K562 (cell line): Measurements from ENCODE around the gene SLC30A9. TPM values are rescaled to one million over a fixed set of nuclear protein-coding genes. Genes with fewer than 3 reads are reported as not detected.
A peak's percentile ranks its signal among the peaks of the same experiment; 100 is the strongest.

Experiments
- CBX3 ChIP-seq, 2 experiments: IDR thresholded peaks; 1 replicate in 1 of 2; 2 replicates in 1 of 2; pipeline ENCODE4 v1.6.1; 2012; ENCODE audit warnings: inconsistent platforms in 2 of 2, low read length in 2 of 2, borderline replicate concordance in 1 of 2, control low read depth in 1 of 2
- EP400 ChIP-seq: fragments of 450-650 bp; IDR thresholded peaks from 2 replicates; pipeline ENCODE4 v1.6.1; 2017; ENCODE audit warnings: antibody characterized with exemption, mild to moderate bottlenecking, moderate library complexity
- FOXA1 ChIP-seq: fragments of 450-650 bp; IDR thresholded peaks from 2 replicates; pipeline ENCODE4 v1.6.1; 2016; ENCODE audit warnings: mild to moderate bottlenecking, borderline replicate concordance
- GTF2E2 ChIP-seq: fragments of 200-800 bp; sonication (Bioruptor generic); IDR thresholded peaks from 2 replicates; pipeline ENCODE4 v1.6.1; 2016; ENCODE audit warnings: missing genetic modification characterization, missing compliant biosample characterization
- HDAC3 ChIP-seq: fragments of 450-650 bp; IDR thresholded peaks from 2 replicates; pipeline ENCODE4 v1.6.1; 2018; ENCODE audit warnings: borderline replicate concordance, mild to moderate bottlenecking, moderate library complexity; ENCODE audit not compliant: partially characterized antibody
- HIVEP1 ChIP-seq: fragments of 250-450 bp; sonication (Bioruptor Pico); IDR thresholded peaks from 2 replicates; pipeline ENCODE4 v1.4.0; 2020; ENCODE audit warnings: mild to moderate bottlenecking
- ID3 ChIP-seq, 2 experiments: fragments of 250-450 bp in 1 of 2; fragments of 450-650 bp in 1 of 2; sonication (Bioruptor Pico) in 1 of 2; IDR thresholded peaks; 2 replicates each; pipeline versions ENCODE4 v1.6.1 to v1.8.0; 2016 to 2021; ENCODE audit warnings: mild to moderate bottlenecking in 2 of 2, moderate library complexity in 2 of 2, missing compliant biosample characterization in 1 of 2, missing genetic modification characterization in 1 of 2
- MXI1 ChIP-seq: IDR thresholded peaks from 2 replicates; pipeline ENCODE4 v1.6.1; 2011; ENCODE audit warnings: low read depth, mild to moderate bottlenecking, improper control_type of control experiment, low read length
- NFIX ChIP-seq: fragments of 250-450 bp; sonication (Bioruptor Pico); IDR thresholded peaks from 2 replicates; pipeline ENCODE4 v1.4.0; 2020; ENCODE audit warnings: low read depth, mild to moderate bottlenecking, moderate library complexity
- NFYB ChIP-seq: IDR thresholded peaks from 2 replicates; pipeline ENCODE4 v1.6.1; 2011; ENCODE audit warnings: mild to moderate bottlenecking, moderate library complexity; ENCODE audit not compliant: insufficient read length; ENCODE audit errors: extremely low read depth
- PYGO2 ChIP-seq: fragments of 450-650 bp; IDR thresholded peaks from 2 replicates; pipeline ENCODE4 v1.6.1; 2016; ENCODE audit warnings: mild to moderate bottlenecking, missing genetic modification characterization, moderate library complexity, missing compliant biosample characterization
- RBBP5 ChIP-seq: fragments of 200-600 bp; sonication (generic); IDR thresholded peaks from 2 replicates; pipeline ENCODE4 v1.6.1; 2012; ENCODE audit warnings: borderline replicate concordance, mild to moderate bottlenecking, low read length, control low read depth, inconsistent platforms; ENCODE audit not compliant: insufficient read depth, poor library complexity, severe bottlenecking
- RNF2 ChIP-seq: sonication (generic); IDR thresholded peaks from 2 replicates; pipeline ENCODE4 v1.6.1; 2016
- SMARCB1 ChIP-seq: IDR thresholded peaks from 2 replicates; pipeline ENCODE4 v1.6.1; 2011; ENCODE audit warnings: improper control_type of control experiment, low read depth; ENCODE audit not compliant: insufficient read length
- THAP7 ChIP-seq: fragments of 250-450 bp; sonication (Bioruptor Pico); IDR thresholded peaks from 2 replicates; pipeline ENCODE4 v1.5.0; 2021
- TOE1 ChIP-seq, 2 experiments: fragments of 450-650 bp in 1 of 2; sonication (generic) in 1 of 2; formaldehyde crosslinking in 1 of 2; IDR thresholded peaks; 2 replicates each; pipeline versions ENCODE4 v1.7.1 to v1.8.0; 2016 to 2022; ENCODE audit warnings: borderline replicate concordance in 2 of 2, mild to moderate bottlenecking in 2 of 2, antibody characterized with exemption in 1 of 2, inconsistent platforms in 1 of 2, low read depth in 1 of 2, missing genetic modification reagents in 1 of 2, moderate library complexity in 1 of 2
- TSC22D4 ChIP-seq: fragments of 450-650 bp; IDR thresholded peaks from 2 replicates; pipeline ENCODE4 v1.6.1; 2016; ENCODE audit warnings: missing genetic modification characterization, missing biosample characterization, control low read depth
- XRCC3 ChIP-seq: fragments of 450-650 bp; IDR thresholded peaks from 2 replicates; pipeline ENCODE4 v1.6.1; 2017; ENCODE audit warnings: mild to moderate bottlenecking, moderate library complexity
- ZBTB7A ChIP-seq: IDR thresholded peaks from 2 replicates; pipeline ENCODE4 v1.6.1; 2011; ENCODE audit warnings: low read depth, mild to moderate bottlenecking, low read length, moderate library complexity, borderline replicate concordance; ENCODE audit not compliant: control insufficient read depth
- ZBTB8A ChIP-seq: fragments of 450-650 bp; IDR thresholded peaks from 2 replicates; pipeline ENCODE4 v1.6.1; 2018; ENCODE audit warnings: mild to moderate bottlenecking, moderate library complexity; ENCODE audit not compliant: partially characterized antibody
- ZNF263 ChIP-seq: sonication (generic); formaldehyde crosslinking; IDR thresholded peaks from 2 replicates; pipeline ENCODE4 v1.8.0; 2022; ENCODE audit warnings: mild to moderate bottlenecking, missing genetic modification reagents, borderline replicate concordance
- ZNF280B ChIP-seq: fragments of 250-450 bp; sonication (Bioruptor Pico); IDR thresholded peaks from 2 replicates; pipeline ENCODE4 v1.5.1; 2021; ENCODE audit warnings: mild to moderate bottlenecking
- ZNF444 ChIP-seq: fragments of 250-450 bp; sonication (Bioruptor Pico); IDR thresholded peaks from 2 replicates; pipeline ENCODE4 v1.4.0; 2020; ENCODE audit warnings: mild to moderate bottlenecking, moderate library complexity
- polyA plus RNA-seq, 8 experiments: library from polyadenylated mRNA; depleted of rRNA in 4 of 8; stranded (reverse) in 5 of 8; unstranded in 3 of 8; fragments of >200 nt; fragmentation: Nextera tagmentation in 2 of 8; fragmentation: Illumina TruSeq in 1 of 8; extraction: Ambion mirVana in 2 of 8; extraction: Trizol in 1 of 8; gene quantifications; 2 replicates each; pipeline versions ENCODE4 v1.2.1 to v1.2.3, GENCODE V29; 2011 to 2014; ENCODE audit warnings: inconsistent platforms in 1 of 8, missing spikeins in 1 of 8
- total RNA-seq, 7 experiments: library from RNA; depleted of rRNA in 6 of 7; stranded (reverse); fragments of >200 nt in 6 of 7; fragmentation: Illumina TruSeq in 2 of 7; extraction: Trizol in 2 of 7; gene quantifications; 2 replicates each; pipeline versions ENCODE4 v1.2.1 to v1.2.3, GENCODE V29; 2011 to 2021; ENCODE audit warnings: low replicate concordance in 1 of 7
- TF ChIP-seq, protein P1 (sequence below): IDR thresholded peaks from 2 replicates; pipeline ENCODE4 v1.6.1; 2011; ENCODE audit not compliant: insufficient read length; ENCODE audit errors: extremely low read depth

SLC30A9 gene
- total and polyA plus RNA-seq, 9 of the 15 experiments (the other 6 are each of a cell fraction or from before 2014, with no cell fraction given): 14.7 to 73.5 (median 51.6) TPM

DNA sequence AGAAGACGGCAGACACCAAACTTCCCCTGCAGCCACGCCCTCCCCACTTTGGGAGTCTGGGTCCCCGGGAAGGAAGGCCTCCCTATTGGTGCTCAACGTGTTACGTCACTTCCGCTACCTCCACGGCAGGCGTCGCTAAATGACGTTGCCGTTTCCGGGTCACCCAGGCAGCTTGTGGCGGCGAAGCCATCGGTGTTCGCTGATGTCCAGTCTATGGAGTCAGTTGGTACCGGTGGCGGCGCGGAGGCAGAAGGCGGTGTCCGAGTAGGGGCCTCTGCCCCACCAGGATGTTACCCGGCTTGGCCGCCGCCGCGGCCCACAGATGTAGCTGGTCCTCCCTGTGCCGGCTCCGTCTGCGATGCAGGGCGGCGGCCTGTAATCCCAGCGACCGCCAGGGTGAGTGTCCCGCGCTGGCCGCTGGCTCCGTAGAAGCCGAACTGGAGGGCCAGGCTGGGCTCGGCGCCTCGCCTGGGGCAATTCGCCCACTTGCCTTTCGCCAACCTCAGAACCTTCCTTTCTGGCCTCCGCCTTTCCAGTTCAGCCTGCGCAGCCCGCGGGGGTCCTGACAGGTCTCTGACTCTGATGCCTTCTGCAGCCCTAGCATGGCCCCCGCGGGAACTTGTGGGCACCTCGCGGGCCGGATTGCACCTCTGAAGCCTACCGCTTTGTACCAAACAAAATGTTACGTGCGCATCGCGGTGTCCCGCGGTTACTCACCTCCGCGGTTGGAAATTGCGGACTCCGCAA, at the start of gene SLC30A9 (continued):
- TF ChIP-seq EP400 (peak; percentile 85), THAP7 (no peak), ZNF444 (CRISPR knock-in tag) (no peak), TSC22D4 (tag) (no peak), ZBTB7A (peak; percentile 33; the same call in 1 of the 2 replicates), XRCC3 (no peak), SMARCB1 (no peak), ZNF263 (CRISPR knock-in tag) (peak; percentile 86), RBBP5 (peak; percentile 91), RNF2 (0 out of 2 replicates have a peak, but pooled peaks have one; percentile 24), HIVEP1 (CRISPR knock-in tag) (no peak), GTF2E2 (tag) (no peak), ZNF280B (CRISPR knock-in tag) (no peak), ID3 (CRISPR knock-in tag; IDR thresholded peaks at IDR 0.05) (no peak), ID3 (tag; IDR thresholded peaks at IDR 0.05) (no peak), NFYB (peak; percentile 55), PYGO2 (no peak), TOE1 (IDR thresholded peaks at IDR 0.05; ENCODE audit: borderline replicate concordance) (no peak; the same call in 1 of the 2 replicates), TOE1 (CRISPR knock-in tag; IDR thresholded peaks at IDR 0.05; ENCODE audit: borderline replicate concordance, low read depth) (no peak), MXI1 (no peak), ZBTB8A (no peak), NFIX (CRISPR knock-in tag) (no peak), HDAC3 (no peak), CBX3 (IDR thresholded peaks at IDR 0.05; ENCODE audit: borderline replicate concordance in 1 of 2, low read length in 2 of 2) (peak in 1 of 2 experiments; percentile 52; a peak in 1 of 3 replicates), FOXA1 (no peak)
- TF ChIP-seq, protein P1, sequence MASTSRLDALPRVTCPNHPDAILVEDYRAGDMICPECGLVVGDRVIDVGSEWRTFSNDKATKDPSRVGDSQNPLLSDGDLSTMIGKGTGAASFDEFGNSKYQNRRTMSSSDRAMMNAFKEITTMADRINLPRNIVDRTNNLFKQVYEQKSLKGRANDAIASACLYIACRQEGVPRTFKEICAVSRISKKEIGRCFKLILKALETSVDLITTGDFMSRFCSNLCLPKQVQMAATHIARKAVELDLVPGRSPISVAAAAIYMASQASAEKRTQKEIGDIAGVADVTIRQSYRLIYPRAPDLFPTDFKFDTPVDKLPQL: no peak
